ENCODE data around the gene SUN5. TPM values are rescaled to one million over a fixed set of nuclear protein-coding genes. Genes with fewer than 3 reads are reported as not detected.

Gene SUN5
- total and polyA plus RNA-seq, 2 of the 8 experiments (the other 6 are each of a cell fraction or from before 2014, with no cell fraction given) = not detected

- H3K27me3 ChIP-seq (replicated peaks in 1 of 4; ENCODE audit: control insufficient read depth in 3 of 4, extremely low read depth in 1 of 4, insufficient read depth in 3 of 4, low read length in 3 of 4) = no peaks in the 10 kb centered on the region
- H2AFZ ChIP-seq (ENCODE audit: low read length) = no peak overlapping the region
- no peaks in the 10 kb centered on the region for H3K9me3 ChIP-seq (ENCODE audit: insufficient read depth in 2 of 2, low read depth in 1 of 2, low read length in 1 of 2)
- WGBS, 2 experiments (ENCODE audit: extremely low coverage in 1 of 2, insufficient coverage in 1 of 2, insufficient read length in 1 of 2, insufficient replicate concordance in 2 of 2, low coverage in 1 of 2, low lambda C conversion rate in 2 of 2, missing lambda C conversion rate in 1 of 2) = 91% methylated on average over 16 of the region's 16 CpGs; no CpG with 5 or more reads in 1 of the 2 experiments
- no peak overlapping the region for H2BK120ac ChIP-seq (replicated peaks; ENCODE audit: low read depth, low read length)
- TF ChIP-seq GTF2F1 (IDR thresholded peaks at IDR 0.05; ENCODE audit: borderline replicate concordance, low read depth, low read length) (no peak), SP1 (IDR thresholded peaks at IDR 0.05; ENCODE audit: low read depth, low read length) (no peak), E2F6 (IDR thresholded peaks at IDR 0.05) (no peak), ATF3 (IDR thresholded peaks at IDR 0.05; ENCODE audit: insufficient read depth, low read depth, low read length) (no peak), TAF7 (optimal IDR thresholded peaks at IDR 0.05; ENCODE audit: borderline replicate concordance, low read depth, low read length) (no peak), SP4 (IDR thresholded peaks at IDR 0.05; ENCODE audit: low read length) (no peak), KDM5A (IDR thresholded peaks at IDR 0.05; ENCODE audit: low read length) (no peak), FOSL1 (IDR thresholded peaks at IDR 0.05; ENCODE audit: insufficient read depth, low read depth, low read length) (no peak), TEAD4 (IDR thresholded peaks at IDR 0.05; ENCODE audit: low read depth, low read length) (no peak), CBX8 (IDR thresholded peaks at IDR 0.05; ENCODE audit: borderline replicate concordance, low read depth, low read length) (no peak), CEBPB (IDR thresholded peaks at IDR 0.05; ENCODE audit: low read depth, low read length) (no peak)
- H3K23me2 ChIP-seq (ENCODE audit: low read depth, low read length) = no peaks in the 10 kb centered on the region
- H2BK20ac ChIP-seq (ENCODE audit: low read length) = no peak overlapping the region
- CTCF ChIA-PET (ENCODE audit: partially characterized antibody) = interaction anchor here (0.6 to 1.8 kb wide), 10 partner anchors 7 to 493 kb away, joined by 3 to 7 read pairs (median 4); partner anchors contain the start of gene SUN5
- H4K91ac ChIP-seq (replicated peaks; ENCODE audit: insufficient read length, low read length) = no peak overlapping the region
- H3K23ac ChIP-seq (ENCODE audit: insufficient read length) = no peak overlapping the region
- H3K4me3 ChIP-seq (ENCODE audit: extremely low read depth in 1 of 4, insufficient read depth in 2 of 4, low read depth in 3 of 4, low read length in 4 of 4) = no peak overlapping the region
- no peak overlapping the region for H2BK5ac ChIP-seq (ENCODE audit: low read depth, low read length)
- peaks cover 4 to 8% (median 6%) of the 10 kb centered on the region in 4 experiments for H3K4me1 ChIP-seq (replicated peaks in 1 of 4; ENCODE audit: control insufficient read depth in 3 of 4, insufficient read depth in 4 of 4, low read length in 3 of 4)
- no peaks in the 10 kb centered on the region for H3K36me3 ChIP-seq (ENCODE audit: control insufficient read depth in 2 of 4, insufficient read depth in 4 of 4, low read length in 3 of 4)
- no peak overlapping the region for H2BK15ac ChIP-seq (ENCODE audit: low read length)
- H4K20me1 ChIP-seq (replicated peaks in 1 of 2; ENCODE audit: control insufficient read depth in 1 of 2, insufficient read depth in 2 of 2, low read length in 2 of 2) = no peaks in the 10 kb centered on the region
- H2AK5ac ChIP-seq (ENCODE audit: low read depth, low read length) = no peak overlapping the region
- no peak overlapping the region for H3K4ac ChIP-seq (replicated peaks; ENCODE audit: insufficient read length, low read depth, low read length)
- no peak overlapping the region for H4K5ac ChIP-seq (ENCODE audit: insufficient read length, low read depth, low read length)
- no peak overlapping the region for H3K27ac ChIP-seq (ENCODE audit: low read depth, low read length)
- no peak overlapping the region for H3K9ac ChIP-seq (replicated peaks in 1 of 4; ENCODE audit: extremely low read depth in 1 of 4, low read depth in 3 of 4, low read length in 3 of 4)
- H3K18ac ChIP-seq (ENCODE audit: extremely low read depth, low read length) = no peak overlapping the region
- POLR2A ChIA-PET (ENCODE audit: partially characterized antibody) = no interaction called here
- H4K8ac ChIP-seq (ENCODE audit: extremely low read depth, insufficient read depth, low read length) = no peak overlapping the region
- no peaks in the 10 kb centered on the region for H3K79me2 ChIP-seq (ENCODE audit: control insufficient read depth in 1 of 2, insufficient read depth in 2 of 2, low read length in 2 of 2)
- H3K56ac ChIP-seq (replicated peaks; ENCODE audit: insufficient read length, low read depth, low read length) = no peak overlapping the region
- no peak overlapping the region for H3K14ac ChIP-seq (ENCODE audit: insufficient read length)
- no peak overlapping the region for H3K4me2 ChIP-seq (ENCODE audit: insufficient read depth in 1 of 2, low read depth in 2 of 2, low read length in 2 of 2)
- FAIRE-seq (no peak), DNase-seq (ENCODE audit: low read depth in 1 of 2, low spot score in 2 of 2) (peak in 1 of 2 experiments; percentile 41)
- H2BK12ac ChIP-seq (ENCODE audit: low read depth, low read length) = no peak overlapping the region
- H3K79me1 ChIP-seq (ENCODE audit: low read depth, low read length) = no peaks in the 10 kb centered on the region
These were observed 37.1 kb downstream of the SUN5 start for GRCh38 chr20:32966881-32967781.
